Measurements from ENCODE around the gene ARSG. TPM values are rescaled to one million over a fixed set of nuclear protein-coding genes. Genes with fewer than 3 reads are reported as not detected.

ARSG gene
- total and polyA plus RNA-seq, 2 of the 8 experiments (the other 6 are each of a cell fraction or from before 2014, with no cell fraction given): 3.3 to 4.0 TPM

- Histone ChIP-seq H4K20me1 (replicated peaks in 1 of 2; ENCODE audit: control insufficient read depth in 1 of 2, insufficient read depth in 2 of 2, low read length in 2 of 2) (no peaks in the 10 kb centered on the region), H3K4me1 (replicated peaks in 1 of 4; ENCODE audit: control insufficient read depth in 3 of 4, insufficient read depth in 4 of 4, low read length in 3 of 4) (peaks cover 0 to 4% (median 2%) of the 10 kb centered on the region in 4 experiments; a peak in 4 of 7 replicates), H3K23me2 (ENCODE audit: low read depth, low read length) (no peaks in the 10 kb centered on the region), H2BK120ac (replicated peaks; ENCODE audit: low read depth, low read length) (no peak overlapping the region), H4K5ac (ENCODE audit: insufficient read length, low read depth, low read length) (no peak overlapping the region), H2BK12ac (ENCODE audit: low read depth, low read length) (no peak overlapping the region), H3K79me1 (ENCODE audit: low read depth, low read length) (no peaks in the 10 kb centered on the region; the same call in 1 of the 2 replicates), H3K14ac (ENCODE audit: insufficient read length) (no peak overlapping the region), H2AK5ac (ENCODE audit: low read depth, low read length) (no peak overlapping the region), H3K56ac (replicated peaks; ENCODE audit: insufficient read length, low read depth, low read length) (no peak overlapping the region), H2AFZ (ENCODE audit: low read length) (no peak overlapping the region), H4K8ac (ENCODE audit: extremely low read depth, insufficient read depth, low read length) (no peak overlapping the region), H3K79me2 (ENCODE audit: control insufficient read depth in 1 of 2, insufficient read depth in 2 of 2, low read length in 2 of 2) (no peaks in the 10 kb centered on the region), H3K4ac (replicated peaks; ENCODE audit: insufficient read length, low read depth, low read length) (no peak overlapping the region), H3K27ac (ENCODE audit: low read depth, low read length) (no peak overlapping the region), H2BK20ac (ENCODE audit: low read length) (no peak overlapping the region), H3K23ac (ENCODE audit: insufficient read length) (no peak overlapping the region), H3K36me3 (ENCODE audit: control insufficient read depth in 2 of 4, insufficient read depth in 4 of 4, low read length in 3 of 4) (no peaks in the 10 kb centered on the region), H3K18ac (ENCODE audit: extremely low read depth, low read length) (no peak overlapping the region), H2BK15ac (ENCODE audit: low read length) (0 out of 2 replicates have a peak overlapping the region, but pooled peaks have one; percentile 21), H3K4me3 (ENCODE audit: extremely low read depth in 1 of 4, insufficient read depth in 2 of 4, low read depth in 3 of 4, low read length in 4 of 4) (no peak overlapping the region), H3K9me3 (ENCODE audit: insufficient read depth in 2 of 2, low read depth in 1 of 2, low read length in 1 of 2) (peaks cover 0 to 4% of the 10 kb centered on the region in 2 experiments; a peak in 1 of 4 replicates), H3K9ac (replicated peaks in 1 of 4; ENCODE audit: extremely low read depth in 1 of 4, low read depth in 3 of 4, low read length in 3 of 4) (no peak overlapping the region), H4K91ac (replicated peaks; ENCODE audit: insufficient read length, low read length) (no peak overlapping the region), H2BK5ac (ENCODE audit: low read depth, low read length) (no peak overlapping the region), H3K4me2 (ENCODE audit: insufficient read depth in 1 of 2, low read depth in 2 of 2, low read length in 2 of 2) (no peak overlapping the region), H3K27me3 (replicated peaks in 1 of 4; ENCODE audit: control insufficient read depth in 3 of 4, extremely low read depth in 1 of 4, insufficient read depth in 3 of 4, low read length in 3 of 4) (no peaks in the 10 kb centered on the region; a peak in 1 of 7 replicates)
- FAIRE-seq (no peak), DNase-seq (ENCODE audit: low read depth in 1 of 2, low spot score in 2 of 2) (no peak)
- ChIA-PET CTCF (ENCODE audit: partially characterized antibody) (interaction anchor here (0.7 to 6.6 kb wide), 2 partner anchors 75 to 103 kb away, joined by 3 to 42 read pairs; no protein-coding TSS in a partner anchor), POLR2A (ENCODE audit: partially characterized antibody) (no interaction called here)
- TF ChIP-seq CBX5 (IDR thresholded peaks at IDR 0.05; ENCODE audit: low read depth, low read length) (no peak), TCF12 (IDR thresholded peaks at IDR 0.05; ENCODE audit: low read depth, low read length) (no peak), RXRA (IDR thresholded peaks at IDR 0.05; ENCODE audit: insufficient read depth, low read depth, low read length) (no peak), CHD1 (IDR thresholded peaks at IDR 0.05; ENCODE audit: low read depth, low read length) (no peak), HDAC2 (IDR thresholded peaks at IDR 0.05; ENCODE audit: borderline replicate concordance in 1 of 2, low read depth in 2 of 2, low read length in 2 of 2) (no peak), ASH2L (IDR thresholded peaks at IDR 0.05; ENCODE audit: low read length) (no peak), MAX (IDR thresholded peaks at IDR 0.05) (no peak), RBBP5 (IDR thresholded peaks at IDR 0.05; ENCODE audit: borderline replicate concordance, low read depth, low read length) (no peak), CHD2 (IDR thresholded peaks at IDR 0.05; ENCODE audit: low read length) (no peak), SUZ12 (IDR thresholded peaks at IDR 0.05; ENCODE audit: low read length) (no peak), RAD21 (IDR thresholded peaks at IDR 0.05 in 1 of 2, conservative IDR thresholded peaks at IDR 0.05 in 1 of 2; ENCODE audit: low read depth in 2 of 2, low read length in 2 of 2) (no peak), GTF2F1 (IDR thresholded peaks at IDR 0.05; ENCODE audit: borderline replicate concordance, low read depth, low read length) (no peak)
- WGBS, 2 experiments (ENCODE audit: extremely low coverage in 1 of 2, insufficient coverage in 1 of 2, insufficient read length in 1 of 2, insufficient replicate concordance in 2 of 2, low coverage in 1 of 2, low lambda C conversion rate in 2 of 2, missing lambda C conversion rate in 1 of 2): 94% methylated on average over 10 of the region's 10 CpGs; no CpG with 5 or more reads in 1 of the 2 experiments
Measured at GRCh38 chr17:68324114-68324513, 32.8 kb downstream of the ARSG start.

Data from H1 (cell line).